Measurements from ENCODE around the gene HSF4. TPM values are rescaled to one million over a fixed set of nuclear protein-coding genes. Genes with fewer than 3 reads are reported as not detected.

Gene HSF4
- total RNA-seq: 14.3 TPM

GRCh38 chr16:67164599-67165061 lies at the start of gene HSF4:
Gene HSF4, plus strand, starts transcription at chr16:67164745. Its CDS starts 67 bp downstream, at chr16:67164812.

DNA sequence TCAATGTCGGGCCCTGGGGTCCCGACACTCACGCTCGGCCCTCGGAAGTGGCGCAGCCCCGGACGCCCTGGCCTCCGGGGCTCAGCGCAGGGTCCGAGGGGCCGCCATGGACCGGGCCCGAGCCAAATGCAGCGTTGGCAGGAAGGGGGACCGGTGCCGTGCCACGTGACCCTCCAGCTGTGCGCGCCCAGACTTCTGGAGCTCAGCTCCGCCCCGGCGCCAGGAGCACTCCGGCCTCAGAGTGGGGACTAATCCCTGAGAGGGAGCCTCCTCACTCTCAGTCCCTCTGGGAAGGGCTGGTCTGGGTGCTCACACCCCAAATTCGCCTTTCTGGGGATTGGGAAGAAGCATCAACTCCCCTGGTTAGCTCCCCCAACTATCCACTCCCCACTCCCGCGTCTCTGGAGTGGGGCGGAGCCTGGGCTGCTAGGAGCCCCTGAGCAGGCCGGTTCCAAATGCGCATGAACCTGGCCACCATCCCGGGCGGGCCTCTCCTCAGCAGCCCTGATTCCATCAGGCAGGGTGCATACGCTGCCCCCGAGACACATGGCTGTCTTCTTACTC lies 13.6 kb upstream of the HSF4 start, which contains the start of gene B3GNT9:
TSS of gene B3GNT9 (minus strand) at position 166 of the 564 bp plus-strand sequence. CDS start 513 bp downstream, outside the sequence.

GRCh38 chr16:67170168-67170948 lies 5.8 kb downstream of the HSF4 start, which contains the start of gene NOL3:
Gene NOL3, plus strand, starts transcription at chr16:67170538.

DNA sequence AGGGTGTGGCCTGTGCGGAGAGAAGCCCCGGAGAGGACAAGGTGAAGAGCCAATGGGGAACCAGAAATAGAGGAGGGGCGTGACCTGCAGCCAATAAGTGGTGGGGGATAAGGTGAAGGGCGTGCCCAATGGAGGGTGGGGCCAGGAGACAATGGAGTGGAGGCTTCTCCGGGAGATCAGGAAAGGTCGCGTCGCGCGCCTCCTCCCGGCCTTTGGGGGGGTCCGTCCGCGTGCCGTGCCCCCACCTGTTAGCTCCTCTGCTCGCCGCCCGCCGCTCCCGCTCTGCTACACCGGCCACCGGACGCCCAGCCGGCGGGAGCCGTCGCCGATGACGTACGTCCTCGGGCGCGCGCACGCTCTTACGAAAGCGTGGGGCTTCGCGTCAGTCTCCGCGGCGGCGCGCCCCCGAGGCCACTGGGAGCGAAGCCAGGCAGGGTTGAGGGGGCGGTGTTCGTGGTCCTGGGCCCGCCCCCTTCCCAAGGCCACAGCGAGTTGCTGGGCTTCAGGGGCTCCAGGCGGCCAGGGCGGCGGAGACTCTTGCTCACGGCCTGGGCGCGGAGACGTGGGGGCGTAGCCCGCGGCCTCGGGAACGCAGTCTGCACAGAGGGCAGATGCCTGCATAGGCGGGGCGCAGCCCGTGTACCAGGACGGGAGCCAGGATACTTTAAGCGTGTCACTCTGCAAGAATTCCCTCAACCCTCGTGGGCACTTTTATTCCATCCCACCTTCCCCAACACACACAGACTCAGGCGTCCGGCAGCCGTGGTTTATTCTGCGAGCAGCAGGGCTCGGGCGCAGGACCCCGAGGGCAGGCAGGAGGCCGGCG lies 19.3 kb downstream of the HSF4 start, which contains the start of gene MATCAP1:
TSS of gene MATCAP1 (minus strand) at position 337 of the 826 bp plus-strand sequence. CDS start 3,353 bp downstream, outside the sequence.

DNA sequence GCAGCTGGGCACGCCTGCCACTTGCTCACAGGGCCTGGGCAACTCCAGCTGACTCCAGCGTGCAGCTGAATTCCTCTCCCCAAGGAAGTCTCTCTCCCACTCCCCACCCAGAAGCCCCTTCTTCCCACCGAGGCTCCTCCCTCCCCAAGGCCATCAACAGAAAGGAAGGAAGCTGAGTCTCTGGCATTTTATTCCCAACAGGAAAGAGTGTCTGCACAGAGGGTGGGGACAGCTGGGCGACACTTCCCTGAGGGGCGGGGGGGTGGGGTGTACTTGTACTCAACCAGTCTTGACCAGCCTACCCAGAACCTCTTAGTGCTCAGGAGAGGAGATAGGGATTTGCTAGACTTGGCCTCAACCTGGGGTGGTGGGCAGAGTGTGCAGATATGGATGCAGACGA lies 25.5 kb downstream of the HSF4 start, which contains the start of gene EXOC3L1:
TSS of gene EXOC3L1 (minus strand) at position 96 of the 400 bp plus-strand sequence. CDS start 460 bp downstream, outside the sequence.

DNA sequence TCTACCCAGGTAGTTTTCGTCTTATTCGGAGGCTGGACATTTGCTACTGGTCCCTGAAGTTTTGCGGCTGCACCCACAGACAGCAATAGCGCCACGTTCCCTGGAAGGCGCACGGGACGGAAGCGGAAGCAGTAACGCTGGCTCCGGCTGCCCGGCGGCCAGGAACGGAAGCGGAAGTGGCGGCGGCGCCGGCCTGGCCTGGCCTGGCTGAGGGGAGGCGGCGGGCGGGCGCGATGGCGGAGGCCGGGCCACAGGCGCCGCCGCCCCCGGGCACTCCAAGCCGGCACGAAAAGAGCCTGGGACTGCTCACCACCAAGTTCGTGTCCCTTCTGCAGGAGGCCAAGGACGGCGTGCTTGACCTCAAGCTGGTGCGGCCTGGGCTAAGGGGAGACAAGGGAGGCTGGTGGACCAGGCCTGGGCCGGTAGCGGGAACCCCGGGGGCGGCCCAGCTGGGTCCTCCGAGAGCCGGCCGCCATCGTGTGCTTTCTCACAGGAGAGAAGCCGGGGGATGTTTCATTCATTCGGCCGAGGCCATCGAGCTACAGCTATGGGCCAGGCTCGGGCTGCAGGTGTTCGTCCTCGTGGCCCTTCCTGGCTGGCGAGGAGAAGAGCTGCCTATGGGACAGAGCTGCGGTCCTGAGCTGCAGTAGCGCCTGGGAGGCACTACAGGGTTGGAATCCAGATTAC lies 27.6 kb downstream of the HSF4 start, which contains the start of gene E2F4:
TSS of gene E2F4 (plus strand) at position 161 of the 687 bp plus-strand sequence. CDS start at position 234, 73 bp downstream.

GRCh38 chr16:67199011-67199807 lies 34.7 kb downstream of the HSF4 start, which contains the start of gene ELMO3:
Gene ELMO3, plus strand, starts transcription at chr16:67199131. Its CDS starts 196 bp downstream, at chr16:67199327.

Small RNA genes within 50 kb of the gene (small RNA-seq; reads per million reads assigned to genes)
- gene MIR328: 15.1 reads per million, percentile 94 among the genes with 10 or more reads in this experiment

Other genes with a start within 250 kb of the HSF4 start
- gene CDH16, start 245.9 kb upstream of the HSF4 start, total RNA-seq: not detected
- 1.8 TPM for gene RRAD, start 239.2 kb upstream of the HSF4 start, total RNA-seq
- 81.2 TPM for gene CIAO2B, start 230.3 kb upstream of the HSF4 start, total RNA-seq
- gene CES2, start 229.2 kb upstream of the HSF4 start, total RNA-seq: 33.0 TPM
- under 0.01 TPM for gene CES3, start 203.5 kb upstream of the HSF4 start, total RNA-seq
- gene CES4A, start 176.2 kb upstream of the HSF4 start, total RNA-seq: 9.2 TPM
- 38.1 TPM for gene CBFB, start 135.6 kb upstream of the HSF4 start, total RNA-seq
- 21.7 TPM for gene PHAF1, start 54.8 kb upstream of the HSF4 start, total RNA-seq
- gene B3GNT9, start 13.7 kb upstream of the HSF4 start, total RNA-seq: 1.8 TPM
- gene TRADD, start 4.8 kb upstream of the HSF4 start, total RNA-seq: 1.6 TPM
- 1.4 TPM for gene FBXL8, start 4.8 kb upstream of the HSF4 start, total RNA-seq
- 9.2 TPM for gene NOL3, start 5.8 kb downstream of the HSF4 start, total RNA-seq
- gene MATCAP1, start 19.2 kb downstream of the HSF4 start, total RNA-seq: 58.8 TPM
- gene EXOC3L1, start 25.4 kb downstream of the HSF4 start, total RNA-seq: 1.2 TPM
- gene E2F4, start 27.4 kb downstream of the HSF4 start, total RNA-seq: 20.1 TPM
- 0.69 TPM for gene ELMO3, start 34.4 kb downstream of the HSF4 start, total RNA-seq
- gene TMEM208, start 62.4 kb downstream of the HSF4 start, total RNA-seq: 23.1 TPM
- gene FHOD1, start 82.7 kb downstream of the HSF4 start, total RNA-seq: 4.8 TPM
- gene SLC9A5, start 84.2 kb downstream of the HSF4 start, total RNA-seq: 2.8 TPM
- gene PLEKHG4, start 114.8 kb downstream of the HSF4 start, total RNA-seq: 3.7 TPM
- gene KCTD19, start 162.0 kb downstream of the HSF4 start, total RNA-seq: 2.1 TPM
- 9.5 TPM for gene LRRC36, start 162.1 kb downstream of the HSF4 start, total RNA-seq
- gene TPPP3, start 228.8 kb downstream of the HSF4 start, total RNA-seq: 36.2 TPM